GM12873 (cell line): Measurements from ENCODE around the gene PRKCA.

Experiments
- TF ChIP-seq, protein P1 (sequence below): IDR thresholded peaks from 2 replicates; pipeline ENCODE4 v1.5.1; 2012; ENCODE audit warnings: low read depth, mild to moderate bottlenecking, moderate library complexity, low read length, control low read depth; ENCODE audit not compliant: insufficient read depth; ENCODE audit errors: missing control alignments

Gene PRKCA

DNA sequence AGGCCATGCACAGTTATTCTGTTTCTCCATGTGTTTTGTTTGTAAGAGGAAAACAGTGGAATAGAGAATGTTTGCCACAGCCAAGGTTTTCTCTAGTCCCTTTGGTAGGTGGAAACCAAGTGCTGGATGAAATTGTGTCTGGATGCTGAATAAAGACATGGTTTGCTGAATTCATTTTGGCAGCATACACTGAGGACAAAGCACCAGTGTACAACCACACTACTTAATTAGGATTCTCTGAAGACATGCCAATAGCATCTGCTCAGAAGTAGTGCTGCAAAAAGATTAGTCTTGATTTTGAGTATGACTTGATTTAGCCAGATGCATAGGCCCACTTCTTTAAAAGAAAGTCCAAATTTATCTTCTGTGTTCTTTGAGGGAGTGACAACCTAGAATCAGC, 302.0 kb downstream of the PRKCA start:
- TF ChIP-seq, protein P1, sequence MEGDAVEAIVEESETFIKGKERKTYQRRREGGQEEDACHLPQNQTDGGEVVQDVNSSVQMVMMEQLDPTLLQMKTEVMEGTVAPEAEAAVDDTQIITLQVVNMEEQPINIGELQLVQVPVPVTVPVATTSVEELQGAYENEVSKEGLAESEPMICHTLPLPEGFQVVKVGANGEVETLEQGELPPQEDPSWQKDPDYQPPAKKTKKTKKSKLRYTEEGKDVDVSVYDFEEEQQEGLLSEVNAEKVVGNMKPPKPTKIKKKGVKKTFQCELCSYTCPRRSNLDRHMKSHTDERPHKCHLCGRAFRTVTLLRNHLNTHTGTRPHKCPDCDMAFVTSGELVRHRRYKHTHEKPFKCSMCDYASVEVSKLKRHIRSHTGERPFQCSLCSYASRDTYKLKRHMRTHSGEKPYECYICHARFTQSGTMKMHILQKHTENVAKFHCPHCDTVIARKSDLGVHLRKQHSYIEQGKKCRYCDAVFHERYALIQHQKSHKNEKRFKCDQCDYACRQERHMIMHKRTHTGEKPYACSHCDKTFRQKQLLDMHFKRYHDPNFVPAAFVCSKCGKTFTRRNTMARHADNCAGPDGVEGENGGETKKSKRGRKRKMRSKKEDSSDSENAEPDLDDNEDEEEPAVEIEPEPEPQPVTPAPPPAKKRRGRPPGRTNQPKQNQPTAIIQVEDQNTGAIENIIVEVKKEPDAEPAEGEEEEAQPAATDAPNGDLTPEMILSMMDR = no peak

DNA sequence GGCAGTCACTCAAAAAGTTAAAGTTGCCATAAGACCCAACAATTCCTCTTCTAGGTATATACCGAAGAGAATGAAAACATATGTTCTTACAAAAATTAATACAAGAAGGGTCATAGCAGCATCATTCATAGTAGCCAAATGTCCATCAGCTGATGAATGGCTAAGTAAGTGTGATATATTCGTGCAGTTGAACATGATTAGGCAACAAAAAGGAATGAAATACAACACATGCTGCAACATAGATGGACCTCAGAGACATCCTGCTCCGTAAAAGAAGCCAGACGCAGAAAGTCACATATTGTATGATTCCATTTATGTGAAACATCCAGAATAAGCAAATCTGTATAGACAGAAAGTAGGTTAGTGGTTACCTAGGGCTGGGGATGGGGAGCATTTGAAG, 303.1 kb downstream of the PRKCA start:
- TF ChIP-seq, protein P1 = no peak

- TF ChIP-seq, protein P1 = no peak
These were observed 308.1 kb downstream of the PRKCA start for GRCh38 chr17:66610361-66611133.

DNA sequence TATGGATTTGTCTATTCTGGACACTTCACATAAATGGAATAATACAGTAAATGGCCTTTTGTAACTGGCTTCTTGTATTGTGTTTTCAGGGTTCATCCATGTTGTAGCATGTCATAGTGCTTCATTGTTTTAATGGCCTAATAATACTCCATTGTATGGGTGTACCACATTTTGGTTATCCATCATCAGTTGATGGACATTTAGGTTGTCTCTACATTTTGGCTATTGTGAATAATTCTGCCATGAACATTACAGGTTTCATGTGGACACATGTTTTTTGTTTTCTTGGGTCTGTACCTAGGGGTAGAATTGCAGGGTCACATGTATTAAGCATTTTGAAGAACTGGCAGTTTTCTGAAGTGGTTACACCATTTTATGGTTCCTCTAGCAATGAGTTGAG, 309.0 kb downstream of the PRKCA start:
- TF ChIP-seq, protein P1 = no peak

DNA sequence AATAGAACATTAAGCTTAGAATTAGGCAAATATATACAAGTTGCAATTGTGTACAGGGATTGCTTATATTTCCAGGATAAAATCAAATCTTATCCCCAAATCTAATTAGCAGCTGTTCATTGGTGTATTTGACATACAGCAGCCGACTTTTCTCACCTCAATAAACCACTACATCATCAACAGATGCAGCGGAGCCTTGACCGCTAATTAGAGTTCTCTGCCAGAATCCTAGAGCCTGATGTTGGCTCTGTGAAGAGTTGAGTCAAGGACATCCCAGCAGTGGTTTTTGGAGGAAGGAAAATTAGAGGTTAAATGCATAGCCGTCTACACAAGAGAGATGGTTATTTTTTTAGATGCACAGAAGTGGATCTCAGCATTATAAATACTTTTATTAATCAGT, 310.6 kb downstream of the PRKCA start:
- TF ChIP-seq, protein P1 = no peak

- TF ChIP-seq, protein P1 = no peak
These were observed 312.1 kb downstream of the PRKCA start for GRCh38 chr17:66614469-66614868.

GRCh38 chr17:66619206-66619605, 316.8 kb downstream of the PRKCA start:
- TF ChIP-seq, protein P1 = no peak

- TF ChIP-seq, protein P1 = no peak
These were observed 318.1 kb downstream of the PRKCA start for GRCh38 chr17:66620528-66620927.
